ENCODE measurements around the gene GNAT1.

Gene GNAT1

GRCh38 chr3:50147861-50148260, 43.5 kb upstream of the GNAT1 start:
- TF ChIP-seq FOXP2 (optimal IDR thresholded peaks at IDR 0.05; ENCODE audit: borderline replicate concordance, extremely low read depth, extremely low read length, insufficient read depth) (no peak), POLR2AphosphoS5 (IDR thresholded peaks at IDR 0.05; ENCODE audit: low read depth, low read length) (no peak), SIN3A (IDR thresholded peaks at IDR 0.05; ENCODE audit: borderline replicate concordance, insufficient read depth, low read length) (no peak), TAF1 (IDR thresholded peaks at IDR 0.05; ENCODE audit: borderline replicate concordance, insufficient read depth, low read length) (no peak), REST (IDR thresholded peaks at IDR 0.05; ENCODE audit: insufficient read depth in 1 of 2, low read depth in 2 of 2, low read length in 2 of 2) (no peak)

- TF ChIP-seq TAF1 (IDR thresholded peaks at IDR 0.05; ENCODE audit: borderline replicate concordance, insufficient read depth, low read length) = no peak
- no peak for TF ChIP-seq FOXP2 (optimal IDR thresholded peaks at IDR 0.05; ENCODE audit: borderline replicate concordance, extremely low read depth, extremely low read length, insufficient read depth)
- no peak for TF ChIP-seq SIN3A (IDR thresholded peaks at IDR 0.05; ENCODE audit: borderline replicate concordance, insufficient read depth, low read length)
Measured at GRCh38 chr3:50150404-50150750, 41.0 kb upstream of the GNAT1 start.

GRCh38 chr3:50150863-50151686, 40.3 kb upstream of the GNAT1 start:
- TF ChIP-seq SIN3A (IDR thresholded peaks at IDR 0.05; ENCODE audit: borderline replicate concordance, insufficient read depth, low read length) (no peak), FOXP2 (optimal IDR thresholded peaks at IDR 0.05; ENCODE audit: borderline replicate concordance, extremely low read depth, extremely low read length, insufficient read depth) (no peak), REST (IDR thresholded peaks at IDR 0.05; ENCODE audit: insufficient read depth in 1 of 2, low read depth in 2 of 2, low read length in 2 of 2) (no peak)

GRCh38 chr3:50151728-50152127, 39.7 kb upstream of the GNAT1 start:
- TF ChIP-seq POLR2AphosphoS5 (IDR thresholded peaks at IDR 0.05; ENCODE audit: low read depth, low read length) (no peak), SIN3A (IDR thresholded peaks at IDR 0.05; ENCODE audit: borderline replicate concordance, insufficient read depth, low read length) (no peak)

- TF ChIP-seq FOXP2 (optimal IDR thresholded peaks at IDR 0.05; ENCODE audit: borderline replicate concordance, extremely low read depth, extremely low read length, insufficient read depth) = no peak
- TF ChIP-seq POLR2AphosphoS5 (IDR thresholded peaks at IDR 0.05; ENCODE audit: low read depth, low read length) = no peak
- no peak for TF ChIP-seq TAF1 (IDR thresholded peaks at IDR 0.05; ENCODE audit: borderline replicate concordance, insufficient read depth, low read length)
- no peak for TF ChIP-seq REST (IDR thresholded peaks at IDR 0.05; ENCODE audit: insufficient read depth in 1 of 2, low read depth in 2 of 2, low read length in 2 of 2)
- TF ChIP-seq SIN3A (IDR thresholded peaks at IDR 0.05; ENCODE audit: borderline replicate concordance, insufficient read depth, low read length) = no peak
Measured at GRCh38 chr3:50153782-50154475, 37.5 kb upstream of the GNAT1 start.

- TF ChIP-seq TAF1 (IDR thresholded peaks at IDR 0.05; ENCODE audit: borderline replicate concordance, insufficient read depth, low read length) = no peak
- TF ChIP-seq POLR2AphosphoS5 (IDR thresholded peaks at IDR 0.05; ENCODE audit: low read depth, low read length) = no peak
Measured at GRCh38 chr3:50154476-50154839, 37.0 kb upstream of the GNAT1 start.
